Measurements from ENCODE around the gene ATAD2B.

Gene ATAD2B

GRCh38 chr2:23756593-23757292, 170.2 kb downstream of the ATAD2B start:
- Histone ChIP-seq H3K36me3 (peaks cover 70% of the 10 kb centered on the region), H3K27ac (no peak overlapping the region), H3K27me3 (no peaks in the 10 kb centered on the region), H3K4me1 (ENCODE audit: control insufficient read depth in 1 of 2, insufficient read depth in 1 of 2, low read depth in 1 of 2, low read length in 1 of 2) (no peaks in the 10 kb centered on the region), H3K4me3 (ENCODE audit: low read depth in 1 of 2, low read length in 1 of 2) (no peak overlapping the region), H3K9me3 (no peaks in the 10 kb centered on the region)
- TF ChIP-seq CTCF (IDR thresholded peaks at IDR 0.05): no peak

- Histone ChIP-seq H3K4me3 (ENCODE audit: low read depth in 1 of 2, low read length in 1 of 2) (no peak overlapping the region), H3K9me3 (no peaks in the 10 kb centered on the region), H3K4me1 (ENCODE audit: control insufficient read depth in 1 of 2, insufficient read depth in 1 of 2, low read depth in 1 of 2, low read length in 1 of 2) (no peaks in the 10 kb centered on the region), H3K36me3 (peaks cover 78% of the 10 kb centered on the region), H3K27me3 (no peaks in the 10 kb centered on the region), H3K27ac (no peak overlapping the region)
- TF ChIP-seq CTCF (IDR thresholded peaks at IDR 0.05): no peak
These were observed 172.0 kb downstream of the ATAD2B start for GRCh38 chr2:23754970-23755369.

GRCh38 chr2:23753291-23754010, 173.5 kb downstream of the ATAD2B start:
- Histone ChIP-seq H3K27me3 (no peaks in the 10 kb centered on the region), H3K9me3 (no peaks in the 10 kb centered on the region), H3K27ac (no peak overlapping the region), H3K4me3 (ENCODE audit: low read depth in 1 of 2, low read length in 1 of 2) (no peak overlapping the region), H3K4me1 (ENCODE audit: control insufficient read depth in 1 of 2, insufficient read depth in 1 of 2, low read depth in 1 of 2, low read length in 1 of 2) (no peaks in the 10 kb centered on the region), H3K36me3 (peaks cover 78% of the 10 kb centered on the region)
- no peak for TF ChIP-seq CTCF (IDR thresholded peaks at IDR 0.05)

- H3K9me3 ChIP-seq: no peaks in the 10 kb centered on the region
- H3K36me3 ChIP-seq: peaks cover 66% of the 10 kb centered on the region
- no peaks in the 10 kb centered on the region for H3K27me3 ChIP-seq
- no peaks in the 10 kb centered on the region for H3K4me1 ChIP-seq (ENCODE audit: control insufficient read depth in 1 of 2, insufficient read depth in 1 of 2, low read depth in 1 of 2, low read length in 1 of 2)
- no peak for TF ChIP-seq CTCF (IDR thresholded peaks at IDR 0.05)
- no peak overlapping the region for H3K27ac ChIP-seq
- no peak overlapping the region for H3K4me3 ChIP-seq (ENCODE audit: low read depth in 1 of 2, low read length in 1 of 2)
These were observed 175.1 kb downstream of the ATAD2B start for GRCh38 chr2:23751747-23752265.

GRCh38 chr2:23746141-23746863, 180.6 kb downstream of the ATAD2B start:
- no peak for TF ChIP-seq CTCF (IDR thresholded peaks at IDR 0.05)
- Histone ChIP-seq H3K4me3 (ENCODE audit: low read depth in 1 of 2, low read length in 1 of 2) (no peak overlapping the region), H3K27ac (no peak overlapping the region)

More at GRCh38 chr2:23746141-23746863, 180.6 kb downstream of the ATAD2B start:
- Histone ChIP-seq H3K36me3 (peaks cover 21% of the 10 kb centered on the region), H3K27me3 (no peaks in the 10 kb centered on the region), H3K4me1 (ENCODE audit: control insufficient read depth in 1 of 2, insufficient read depth in 1 of 2, low read depth in 1 of 2, low read length in 1 of 2) (no peaks in the 10 kb centered on the region), H3K9me3 (no peaks in the 10 kb centered on the region)

Measured in neutrophil (primary cell).